Jurkat, Clone E6-1 (cell line): ENCODE measurements around the gene CDSN.

Source experiments
- DNase-seq: peaks from one replicate; pipeline ENCODE4 v3.0.0-alpha.2; 2011; ENCODE audit warnings: low read depth, low spot score
- H3K4me3 ChIP-seq: 2 replicates; pipeline ENCODE4 v1.5.1; 2011; ENCODE audit warnings: mild to moderate bottlenecking, low read length, control low read depth, moderate library complexity

Gene CDSN

GRCh38 chr6:31149827-31150447 lies 29.7 kb upstream of the CDSN start:
- DNase-seq, result no peak
- no peak overlapping the region for H3K4me3 ChIP-seq

- no peak for DNase-seq
- no peak overlapping the region for H3K4me3 ChIP-seq
Measured at GRCh38 chr6:31145386-31145785, 25.1 kb upstream of the CDSN start.

GRCh38 chr6:31144970-31145340 lies 24.7 kb upstream of the CDSN start:
- no peak for DNase-seq
- no peak overlapping the region for H3K4me3 ChIP-seq

- H3K4me3 ChIP-seq, result no peak overlapping the region
- DNase-seq, result no peak
Measured at GRCh38 chr6:31144296-31144969, 24.2 kb upstream of the CDSN start.

- DNase-seq, result no peak
- no peak overlapping the region for H3K4me3 ChIP-seq
Measured at GRCh38 chr6:31143148-31143547, 22.9 kb upstream of the CDSN start.

GRCh38 chr6:31142361-31142761 lies 22.1 kb upstream of the CDSN start:
- no peak for DNase-seq
- H3K4me3 ChIP-seq, result no peak overlapping the region

GRCh38 chr6:31140643-31141042 lies 20.4 kb upstream of the CDSN start:
- DNase-seq, result no peak
- no peak overlapping the region for H3K4me3 ChIP-seq

GRCh38 chr6:31139599-31139998 lies 19.4 kb upstream of the CDSN start:
- DNase-seq, result no peak
- H3K4me3 ChIP-seq, result no peak overlapping the region

- H3K4me3 ChIP-seq, result no peak within 1 kb of the TSS; the same call in 1 of the 2 replicates
Measured at GRCh38 chr6:31138982-31139381, 18.7 kb upstream of the CDSN start, which contains the start of gene PSORS1C2. PSORS1C2 (minus strand) TSS chr6:31139066; CDS start chr6:31139026, 40 bp downstream.

GRCh38 chr6:31135710-31136109 lies 15.5 kb upstream of the CDSN start:
- H3K4me3 ChIP-seq, result no peak overlapping the region
- DNase-seq, result no peak

More at GRCh38 chr6:31138982-31139381, 18.7 kb upstream of the CDSN start, which contains the start of gene PSORS1C2:
- DNase-seq, result no peak

GRCh38 chr6:31132806-31133205 lies 12.6 kb upstream of the CDSN start:
- H3K4me3 ChIP-seq, result no peak overlapping the region
- DNase-seq, result no peak

GRCh38 chr6:31131595-31131994 lies 11.3 kb upstream of the CDSN start:
- H3K4me3 ChIP-seq, result no peak overlapping the region
- no peak for DNase-seq

- DNase-seq, result no peak
- no peak overlapping the region for H3K4me3 ChIP-seq
Measured at GRCh38 chr6:31130751-31131150, 10.5 kb upstream of the CDSN start.

- no peak overlapping the region for H3K4me3 ChIP-seq
- DNase-seq, result no peak
Measured at GRCh38 chr6:31129130-31129529, 8.9 kb upstream of the CDSN start.

GRCh38 chr6:31128093-31128676 lies 7.9 kb upstream of the CDSN start:
- H3K4me3 ChIP-seq, result no peak overlapping the region
- peak; percentile 24 for DNase-seq

GRCh38 chr6:31126396-31127175 lies 6.3 kb upstream of the CDSN start:
- H3K4me3 ChIP-seq, result no peak overlapping the region

GRCh38 chr6:31125586-31126363 lies 5.5 kb upstream of the CDSN start:
- no peak for DNase-seq
- no peak overlapping the region for H3K4me3 ChIP-seq

More at GRCh38 chr6:31126396-31127175, 6.3 kb upstream of the CDSN start:
- no peak for DNase-seq

- H3K4me3 ChIP-seq, result no peak overlapping the region
- no peak for DNase-seq
Measured at GRCh38 chr6:31125162-31125561, 4.9 kb upstream of the CDSN start.
